K562 (cell line): ENCODE results near the gene CRKL. TPM values are rescaled to one million over a fixed set of nuclear protein-coding genes. Genes with fewer than 3 reads are reported as not detected.

Source experiments
- CAMTA2 ChIP-seq: fragments of 250-450 bp; sonication (Bioruptor Pico); conservative IDR thresholded peaks from 2 replicates; pipeline ENCODE4 v1.5.1; 2022
- CREBBP ChIP-seq: IDR thresholded peaks from one replicate; pipeline ENCODE4 v1.6.1; 2012; ENCODE audit warnings: low read depth, mild to moderate bottlenecking, control low read depth, inconsistent platforms, low read length
- GATA2 ChIP-seq: sonication (generic); formaldehyde crosslinking; IDR thresholded peaks from 2 replicates; pipeline ENCODE4 v1.4.0; 2020; ENCODE audit warnings: mild to moderate bottlenecking, missing genetic modification reagents
- NCOA6 ChIP-seq: fragments of 450-650 bp; IDR thresholded peaks from 2 replicates; pipeline ENCODE4 v1.6.1; 2017; ENCODE audit warnings: mild to moderate bottlenecking
- RAD21 ChIP-seq, 2 experiments: fragments of 250-450 bp in 1 of 2; fragments of 450-650 bp in 1 of 2; sonication (Bioruptor Pico) in 1 of 2; formaldehyde crosslinking in 1 of 2; IDR thresholded peaks in 1 of 2; conservative IDR thresholded peaks in 1 of 2; 2 replicates each; pipeline versions ENCODE4 v1.4.0 to v1.8.0; 2020 to 2022; ENCODE audit warnings: mild to moderate bottlenecking in 2 of 2, moderate library complexity in 1 of 2
- RBM15 ChIP-seq: fragments of 200-400 bp; formaldehyde crosslinking; IDR thresholded peaks from 2 replicates; pipeline ENCODE4 v1.6.1; 2018; ENCODE audit warnings: mild to moderate bottlenecking, low read length, moderate library complexity; ENCODE audit not compliant: insufficient read depth
- SMARCA5 ChIP-seq: fragments of 450-650 bp; IDR thresholded peaks from 2 replicates; pipeline ENCODE4 v1.6.1; 2016
- TAF15 ChIP-seq: fragments of 200-400 bp; formaldehyde crosslinking; IDR thresholded peaks from 2 replicates; pipeline ENCODE4 v1.6.1; 2017; ENCODE audit warnings: mild to moderate bottlenecking, low read depth, low read length, moderate library complexity
- ZBTB40 ChIP-seq, 2 experiments: fragments of 450-650 bp in 1 of 2; sonication (generic) in 1 of 2; formaldehyde crosslinking in 1 of 2; IDR thresholded peaks; 2 replicates each; pipeline versions ENCODE4 v1.7.1 to v1.9.0; 2016 to 2022; ENCODE audit warnings: inconsistent platforms in 1 of 2, mild to moderate bottlenecking in 1 of 2, missing genetic modification reagents in 1 of 2
- ZFX ChIP-seq: sonication (generic); formaldehyde crosslinking; IDR thresholded peaks from 2 replicates; pipeline ENCODE4 v1.8.0; 2022; ENCODE audit warnings: mild to moderate bottlenecking, missing genetic modification reagents, moderate library complexity
- ZKSCAN8 ChIP-seq: fragments of 200-800 bp; sonication (Bioruptor generic); IDR thresholded peaks from 2 replicates; pipeline ENCODE4 v1.6.1; 2016; ENCODE audit warnings: missing genetic modification characterization, missing compliant biosample characterization
- ZNF146 ChIP-seq: IDR thresholded peaks from one replicate; pipeline ENCODE4 v1.6.1; 2018; ENCODE audit warnings: missing compliant biosample characterization; ENCODE audit not compliant: unreplicated experiment
- ZNF639 ChIP-seq, 2 experiments: fragments of 200-800 bp in 1 of 2; sonication (Bioruptor generic) in 1 of 2; sonication (generic) in 1 of 2; formaldehyde crosslinking in 1 of 2; IDR thresholded peaks in 1 of 2; conservative IDR thresholded peaks in 1 of 2; 2 replicates each; pipeline versions ENCODE4 v1.5.0 to v1.6.1; 2016 to 2020; ENCODE audit warnings: missing compliant biosample characterization in 1 of 2, missing genetic modification characterization in 1 of 2, missing genetic modification reagents in 1 of 2
- polyA plus RNA-seq, 8 experiments: library from polyadenylated mRNA; depleted of rRNA in 4 of 8; stranded (reverse) in 5 of 8; unstranded in 3 of 8; fragments of >200 nt; fragmentation: Nextera tagmentation in 2 of 8; fragmentation: Illumina TruSeq in 1 of 8; extraction: Ambion mirVana in 2 of 8; extraction: Trizol in 1 of 8; gene quantifications; 2 replicates each; pipeline versions ENCODE4 v1.2.1 to v1.2.3, GENCODE V29; 2011 to 2014; ENCODE audit warnings: inconsistent platforms in 1 of 8, missing spikeins in 1 of 8
- total RNA-seq, 7 experiments: library from RNA; depleted of rRNA in 6 of 7; stranded (reverse); fragments of >200 nt in 6 of 7; fragmentation: Illumina TruSeq in 2 of 7; extraction: Trizol in 2 of 7; gene quantifications; 2 replicates each; pipeline versions ENCODE4 v1.2.1 to v1.2.3, GENCODE V29; 2011 to 2021; ENCODE audit warnings: low replicate concordance in 1 of 7
- TF ChIP-seq, protein P1 (sequence below): fragments of 450-650 bp; IDR thresholded peaks from 2 replicates; pipeline ENCODE4 v1.6.1; 2018; ENCODE audit warnings: mild to moderate bottlenecking, low read depth; ENCODE audit not compliant: partially characterized antibody
- TF ChIP-seq, protein P2 (sequence below): fragments of 250-450 bp; sonication (Bioruptor Pico); IDR thresholded peaks from 2 replicates; pipeline ENCODE4 v1.8.0; 2021; ENCODE audit warnings: moderate library complexity, mild to moderate bottlenecking, inconsistent platforms

CRKL gene
- total and polyA plus RNA-seq, 9 of the 15 experiments (the other 6 are each of a cell fraction or from before 2014, with no cell fraction given), result 100 to 263 (median 124) TPM

DNA sequence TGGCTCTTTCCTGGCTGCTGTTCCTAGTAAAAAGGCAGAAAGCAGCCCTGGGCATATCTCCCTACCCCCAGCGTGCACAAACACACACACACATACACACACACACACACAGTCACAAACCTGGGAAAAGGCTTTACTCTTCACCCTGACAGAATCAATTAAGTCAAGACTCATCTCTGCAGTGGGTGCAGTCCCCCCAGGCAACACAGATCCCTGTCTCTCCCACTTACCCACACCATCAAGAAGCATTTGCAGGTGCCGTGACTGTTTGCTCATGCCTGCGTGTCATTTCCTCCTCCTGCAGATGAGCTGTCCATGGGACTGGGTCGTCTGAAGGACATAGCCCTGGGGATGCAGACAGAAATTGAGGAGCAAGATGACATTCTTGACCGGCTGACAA lies 29.8 kb upstream of the CRKL start (continued):
- TF ChIP-seq, protein P1, sequence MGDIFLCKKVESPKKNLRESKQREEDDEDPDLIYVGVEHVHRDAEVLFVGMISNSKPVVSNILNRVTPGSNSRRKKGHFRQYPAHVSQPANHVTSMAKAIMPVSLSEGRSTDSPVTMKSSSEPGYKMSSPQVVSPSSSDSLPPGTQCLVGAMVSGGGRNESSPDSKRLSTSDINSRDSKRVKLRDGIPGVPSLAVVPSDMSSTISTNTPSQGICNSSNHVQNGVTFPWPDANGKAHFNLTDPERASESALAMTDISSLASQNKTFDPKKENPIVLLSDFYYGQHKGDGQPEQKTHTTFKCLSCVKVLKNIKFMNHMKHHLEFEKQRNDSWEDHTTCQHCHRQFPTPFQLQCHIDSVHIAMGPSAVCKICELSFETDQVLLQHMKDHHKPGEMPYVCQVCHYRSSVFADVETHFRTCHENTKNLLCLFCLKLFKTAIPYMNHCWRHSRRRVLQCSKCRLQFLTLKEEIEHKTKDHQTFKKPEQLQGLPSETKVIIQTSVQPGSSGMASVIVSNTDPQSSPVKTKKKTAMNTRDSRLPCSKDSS, result peak; percentile 6
- peak; percentile 10 for TF ChIP-seq ZNF146 (CRISPR knock-in tag)
- peak in 1 of 2 experiments; percentile 18; a peak in 1 of 4 replicates for TF ChIP-seq RAD21 (CRISPR knock-in tag; conservative IDR thresholded peaks at IDR 0.05 in 1 of 2, IDR thresholded peaks at IDR 0.05 in 1 of 2)
- no peak for TF ChIP-seq NCOA6
- no peak for TF ChIP-seq ZKSCAN8 (CRISPR knock-in tag)
- no peak for TF ChIP-seq SMARCA5
- TF ChIP-seq CAMTA2, result no peak
- no peak for TF ChIP-seq CREBBP
- no peak for TF ChIP-seq RBM15
- TF ChIP-seq, protein P2, sequence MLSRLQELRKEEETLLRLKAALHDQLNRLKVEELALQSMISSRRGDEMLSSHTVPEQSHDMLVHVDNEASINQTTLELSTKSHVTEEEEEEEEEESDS (CRISPR knock-in tag), result no peak
- TF ChIP-seq ZFX, result 0 out of 2 replicates have a peak, but pooled peaks have one; percentile 10
- TF ChIP-seq ZBTB40 (IDR thresholded peaks at IDR 0.05), result no peak
- TF ChIP-seq ZBTB40 (CRISPR knock-in tag; IDR thresholded peaks at IDR 0.05), result peak; percentile 23; the same call in 1 of the 2 replicates
- no peak for TF ChIP-seq TAF15
- TF ChIP-seq GATA2, result no peak
- 0 out of 4 replicates have a peak, but pooled peaks of 1 of the 2 experiments have one; percentile 93 for TF ChIP-seq ZNF639 (CRISPR knock-in tag; conservative IDR thresholded peaks at IDR 0.05 in 1 of 2, IDR thresholded peaks at IDR 0.05 in 1 of 2)
